Measurements from ENCODE around the gene MIA. TPM values are rescaled to one million over a fixed set of nuclear protein-coding genes. Genes with fewer than 3 reads are reported as not detected.

The MIA gene
- total and polyA plus RNA-seq, 8 donors = 0.89 to 6.7 (median 3.6) TPM; not detected in 1

DNA sequence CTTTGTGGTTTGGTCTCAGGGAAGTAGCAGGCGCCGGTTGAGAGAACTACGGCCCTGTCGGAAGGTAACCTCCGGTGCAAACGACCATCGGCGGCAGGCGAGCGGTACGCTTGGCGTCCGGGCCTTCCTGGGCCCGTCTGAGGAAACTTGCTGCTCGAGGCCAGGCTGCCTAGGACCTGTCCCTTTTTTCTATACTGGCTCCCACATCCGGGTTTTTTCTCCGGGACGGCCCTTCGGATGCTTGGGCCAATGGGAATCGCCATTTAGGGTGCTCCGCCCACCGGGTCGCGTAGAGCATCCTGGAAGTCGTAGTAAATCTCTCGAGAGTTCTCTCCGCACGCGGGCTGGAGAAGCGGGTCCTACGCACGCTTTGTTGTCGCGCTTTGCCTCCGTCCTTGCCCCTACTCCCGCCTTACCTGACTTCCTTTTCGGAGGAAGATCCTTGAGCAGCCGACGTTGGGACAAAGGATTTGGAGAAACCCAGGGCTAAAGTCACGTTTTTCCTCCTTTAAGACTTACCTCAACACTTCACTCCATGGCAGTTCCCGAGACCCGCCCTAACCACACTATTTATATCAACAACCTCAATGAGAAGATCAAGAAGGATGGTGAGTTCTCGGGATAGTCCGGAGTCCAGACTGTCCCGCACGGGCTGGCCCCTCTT is 24.3 kb upstream of the MIA start, which contains the start of gene SNRPA:
SNRPA (plus strand) TSS at position 330 of the 664 bp plus-strand sequence; CDS start at position 536, 206 bp downstream.
- H3K4me1 ChIP-seq = peaks cover 36 to 70% of the 10 kb centered on the region in 2 donors
- ATAC-seq = peak; percentile 86
- no peaks in the 10 kb centered on the region for H3K9me3 ChIP-seq
- peak; percentile 94 to 100 (median 98) for DNase-seq
- TF ChIP-seq, protein P1, sequence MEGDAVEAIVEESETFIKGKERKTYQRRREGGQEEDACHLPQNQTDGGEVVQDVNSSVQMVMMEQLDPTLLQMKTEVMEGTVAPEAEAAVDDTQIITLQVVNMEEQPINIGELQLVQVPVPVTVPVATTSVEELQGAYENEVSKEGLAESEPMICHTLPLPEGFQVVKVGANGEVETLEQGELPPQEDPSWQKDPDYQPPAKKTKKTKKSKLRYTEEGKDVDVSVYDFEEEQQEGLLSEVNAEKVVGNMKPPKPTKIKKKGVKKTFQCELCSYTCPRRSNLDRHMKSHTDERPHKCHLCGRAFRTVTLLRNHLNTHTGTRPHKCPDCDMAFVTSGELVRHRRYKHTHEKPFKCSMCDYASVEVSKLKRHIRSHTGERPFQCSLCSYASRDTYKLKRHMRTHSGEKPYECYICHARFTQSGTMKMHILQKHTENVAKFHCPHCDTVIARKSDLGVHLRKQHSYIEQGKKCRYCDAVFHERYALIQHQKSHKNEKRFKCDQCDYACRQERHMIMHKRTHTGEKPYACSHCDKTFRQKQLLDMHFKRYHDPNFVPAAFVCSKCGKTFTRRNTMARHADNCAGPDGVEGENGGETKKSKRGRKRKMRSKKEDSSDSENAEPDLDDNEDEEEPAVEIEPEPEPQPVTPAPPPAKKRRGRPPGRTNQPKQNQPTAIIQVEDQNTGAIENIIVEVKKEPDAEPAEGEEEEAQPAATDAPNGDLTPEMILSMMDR (IDR thresholded peaks at IDR 0.05) = no peak
- no peaks in the 10 kb centered on the region for H3K27me3 ChIP-seq
- intact Hi-C loops (cut with DNase I) = no loop called here
- H3K4me3 ChIP-seq = peak within 1 kb of the TSS; percentile 58 to 62
- H3K36me3 ChIP-seq = peaks cover 0 to 9% of the 10 kb centered on the region in 2 donors
- H3K27ac ChIP-seq = peak within 1 kb of the TSS; percentile 91 to 94

DNA sequence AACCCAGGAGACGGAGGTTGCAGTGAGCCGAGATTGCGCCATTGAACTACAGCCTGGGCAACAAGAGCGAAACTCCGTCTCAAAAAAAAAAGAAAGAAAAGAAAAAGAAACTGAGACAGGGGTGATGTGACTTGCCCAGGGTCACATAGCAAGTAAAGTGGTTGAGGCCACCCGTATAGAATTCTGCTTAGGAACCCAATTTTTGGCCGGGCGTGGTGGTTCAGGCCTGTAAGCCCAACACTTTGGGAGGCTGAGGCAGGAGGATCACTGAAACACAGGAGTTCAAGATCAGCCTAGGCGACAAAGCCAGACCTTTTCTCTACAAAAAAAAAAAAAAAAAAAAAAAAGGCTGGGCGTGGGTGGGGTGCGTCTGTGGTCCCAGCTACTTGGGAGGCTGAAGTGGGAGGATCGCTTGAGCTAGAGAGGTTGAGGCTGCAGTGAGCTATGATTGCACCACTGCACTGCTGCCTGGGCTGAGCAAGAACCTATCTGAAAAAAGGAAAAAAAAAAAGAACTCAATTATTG is 23.0 kb upstream of the MIA start:
- DNase-seq (no peak), ATAC-seq (no peak)
- Histone ChIP-seq H3K27ac (peak overlapping the region; percentile 91 to 94), H3K27me3 (no peaks in the 10 kb centered on the region), H3K4me3 (peak overlapping the region; percentile 58 to 62), H3K9me3 (no peaks in the 10 kb centered on the region), H3K36me3 (peaks cover 0 to 22% of the 10 kb centered on the region in 2 donors), H3K4me1 (peaks cover 36 to 82% of the 10 kb centered on the region in 2 donors)
- intact Hi-C loops (cut with DNase I) = no loop called here
- TF ChIP-seq, protein P1 (IDR thresholded peaks at IDR 0.05) = no peak

DNA sequence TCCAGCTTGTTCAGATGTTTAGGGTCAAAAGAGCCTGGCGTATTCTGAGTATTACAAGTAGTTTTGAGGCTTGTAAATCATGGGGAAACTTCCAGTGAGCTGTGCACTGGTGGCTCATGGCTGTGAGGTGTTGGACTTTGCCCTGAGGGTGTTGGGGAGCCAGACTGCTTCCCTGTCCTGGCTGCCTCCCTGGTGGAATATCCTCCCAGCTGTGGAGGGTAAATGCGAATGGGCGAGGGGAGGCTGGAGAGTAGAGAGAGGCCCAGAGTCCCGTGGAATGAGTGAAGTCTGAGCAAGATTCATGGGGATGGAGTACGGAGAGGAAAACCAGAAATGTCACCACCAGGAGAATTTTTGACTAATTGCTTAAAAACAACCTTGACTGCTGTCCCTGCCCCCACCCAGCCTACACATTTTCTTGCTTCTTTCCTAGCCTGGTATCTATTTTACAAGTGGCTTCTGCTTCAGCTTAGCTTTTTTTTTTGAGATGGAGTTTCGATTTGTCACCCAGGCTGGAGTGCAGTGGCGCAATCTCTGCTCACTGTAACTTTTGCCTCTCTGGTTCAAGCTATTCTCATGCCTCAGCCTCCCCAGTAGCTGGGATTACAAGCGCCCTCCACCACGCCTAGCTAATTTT is 20.6 kb upstream of the MIA start:
- peak overlapping the region in 1 of 2 donors; percentile 58 for H3K4me3 ChIP-seq
- no peaks in the 10 kb centered on the region for H3K27me3 ChIP-seq
- no peaks in the 10 kb centered on the region for H3K9me3 ChIP-seq
- DNase-seq (no peak), ATAC-seq (no peak)
- intact Hi-C loops (cut with DNase I) = no loop called here
- H3K4me1 ChIP-seq = peaks cover 24 to 59% of the 10 kb centered on the region in 2 donors
- H3K36me3 ChIP-seq = peaks cover 4 to 47% of the 10 kb centered on the region in 2 donors
- H3K27ac ChIP-seq = peak overlapping the region; percentile 53 to 55
- TF ChIP-seq, protein P1 (IDR thresholded peaks at IDR 0.05) = no peak

DNA sequence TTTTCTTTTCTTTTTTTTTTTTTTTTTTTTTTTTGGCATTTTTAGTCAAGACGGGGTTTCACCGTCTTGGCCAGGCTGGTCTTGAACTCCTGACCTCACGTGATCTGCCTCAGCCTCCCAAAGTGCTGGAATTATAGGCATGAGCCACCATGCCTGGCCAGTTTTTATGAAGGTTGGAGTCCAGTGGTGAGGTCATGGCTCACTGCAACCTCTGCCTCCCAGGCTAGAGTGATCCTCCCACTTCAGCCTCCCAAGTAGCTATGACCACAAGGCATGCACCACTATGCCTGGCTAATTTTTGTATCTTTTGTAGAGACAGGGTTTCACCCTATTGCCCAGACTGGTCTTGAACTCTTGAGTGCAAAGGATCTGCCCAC is 20.1 kb upstream of the MIA start:
- Histone ChIP-seq H3K9me3 (no peaks in the 10 kb centered on the region), H3K27me3 (no peaks in the 10 kb centered on the region), H3K4me3 (no peak overlapping the region), H3K27ac (peak overlapping the region in 1 of 2 donors; percentile 55), H3K36me3 (peaks cover 4 to 52% of the 10 kb centered on the region in 2 donors), H3K4me1 (peaks cover 23 to 55% of the 10 kb centered on the region in 2 donors)
- no peak for DNase-seq
- no peak for ATAC-seq
- intact Hi-C loops (cut with DNase I) = no loop called here
- TF ChIP-seq, protein P1 (IDR thresholded peaks at IDR 0.05) = no peak

DNA sequence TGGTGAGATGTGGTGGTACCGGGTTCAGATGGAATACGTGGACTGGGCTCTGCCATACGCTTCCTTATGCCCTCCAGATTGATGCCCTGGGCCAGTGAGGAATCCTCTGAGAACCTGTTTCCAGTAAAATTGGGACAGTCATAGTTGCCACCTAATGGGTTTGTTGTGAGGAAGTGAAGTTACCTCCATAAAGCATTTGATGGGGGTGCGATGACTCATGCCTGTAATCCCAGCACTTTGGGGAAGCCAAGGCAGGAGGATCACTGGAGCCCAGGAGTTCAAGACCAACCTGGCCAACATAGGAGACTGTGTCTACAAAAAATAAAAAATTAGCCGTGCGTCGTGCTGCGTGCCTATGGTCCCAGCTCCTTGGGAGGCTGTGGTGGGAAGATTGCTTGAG is 19.5 kb upstream of the MIA start:
- TF ChIP-seq, protein P1 (IDR thresholded peaks at IDR 0.05) = no peak
- intact Hi-C loops (cut with DNase I) = no loop called here
- H3K9me3 ChIP-seq = no peaks in the 10 kb centered on the region
- DNase-seq (no peak), ATAC-seq (no peak)
- H3K27me3 ChIP-seq = no peaks in the 10 kb centered on the region
- peaks cover 23 to 55% of the 10 kb centered on the region in 2 donors for H3K4me1 ChIP-seq
- H3K36me3 ChIP-seq = peaks cover 4 to 57% of the 10 kb centered on the region in 2 donors
- no peak overlapping the region for H3K4me3 ChIP-seq
- peak overlapping the region in 1 of 2 donors; percentile 55 for H3K27ac ChIP-seq
